HEK293T (cell line): ENCODE data around the gene STX5.

ENCODE experiments used
- CTCF ChIA-PET: fragments of 350-600 bp; formaldehyde crosslinking; extraction: SDS; loops from one replicate; lab custom pipeline; 2021; ENCODE audit warnings: antibody characterized with exemption, inconsistent platforms; lab: Yijun Ruan, JAX
- POLR2A ChIA-PET: fragments of 350-600 bp; formaldehyde crosslinking; extraction: SDS; loops from one replicate; lab custom pipeline; 2020; ENCODE audit warnings: antibody characterized with exemption, inconsistent platforms; lab: Yijun Ruan, JAX
- DNase-seq: peaks from one replicate; pipeline ENCODE4 v3.0.0; 2012; ENCODE audit warnings: mixed read lengths; ENCODE audit errors: extremely low spot score
- ARNT ChIP-seq: fragments of 450-650 bp; IDR thresholded peaks from 2 replicates; pipeline ENCODE4 v1.6.1; 2017; ENCODE audit warnings: mild to moderate bottlenecking
- BHLHE40 ChIP-seq: fragments of 450-650 bp; IDR thresholded peaks from 2 replicates; pipeline ENCODE4 v1.6.1; 2016; ENCODE audit warnings: mild to moderate bottlenecking, moderate library complexity, borderline replicate concordance
- CTBP1 ChIP-seq: fragments of 450-650 bp; IDR thresholded peaks from 2 replicates; pipeline ENCODE4 v1.6.1; 2016; ENCODE audit warnings: borderline replicate concordance
- ELF4 ChIP-seq: fragments of 450-650 bp; IDR thresholded peaks from 2 replicates; pipeline ENCODE4 v1.6.1; 2017; ENCODE audit warnings: antibody characterized with exemption
- FOXA1 ChIP-seq: fragments of 450-650 bp; IDR thresholded peaks from 2 replicates; pipeline ENCODE4 v1.6.1; 2016; ENCODE audit warnings: mild to moderate bottlenecking
- FOXK2 ChIP-seq: fragments of 450-650 bp; IDR thresholded peaks from 2 replicates; pipeline ENCODE4 v1.6.1; 2016; ENCODE audit warnings: mild to moderate bottlenecking
- FOXM1 ChIP-seq: fragments of 450-650 bp; IDR thresholded peaks from 2 replicates; pipeline ENCODE4 v1.6.1; 2017; ENCODE audit warnings: mild to moderate bottlenecking, borderline replicate concordance
- HDGF ChIP-seq: fragments of 450-650 bp; IDR thresholded peaks from 2 replicates; pipeline ENCODE4 v1.6.1; 2017; ENCODE audit warnings: antibody characterized with exemption, borderline replicate concordance
- L3MBTL2 ChIP-seq: fragments of 450-650 bp; conservative IDR thresholded peaks from 2 replicates; pipeline ENCODE4 v1.6.1; 2016; ENCODE audit warnings: mild to moderate bottlenecking
- LEF1 ChIP-seq: fragments of 450-650 bp; IDR thresholded peaks from 2 replicates; pipeline ENCODE4 v1.6.1; 2017; ENCODE audit warnings: mild to moderate bottlenecking, borderline replicate concordance
- NFRKB ChIP-seq: fragments of 450-650 bp; IDR thresholded peaks from 2 replicates; pipeline ENCODE4 v1.6.1; 2016; ENCODE audit warnings: mild to moderate bottlenecking, moderate library complexity
- SP1 ChIP-seq: fragments of 450-650 bp; IDR thresholded peaks from 2 replicates; pipeline ENCODE4 v1.6.1; 2017
- SUZ12 ChIP-seq: fragments of 450-650 bp; IDR thresholded peaks from 2 replicates; pipeline ENCODE4 v1.6.1; 2016; ENCODE audit warnings: mild to moderate bottlenecking
- TARDBP ChIP-seq: fragments of 450-650 bp; IDR thresholded peaks from 2 replicates; pipeline ENCODE4 v1.6.1; 2016
- ZNF384 ChIP-seq: fragments of 450-650 bp; IDR thresholded peaks from 2 replicates; pipeline ENCODE4 v1.6.1; 2016
- TF ChIP-seq, protein P1 (sequence below): fragments of 450-650 bp; IDR thresholded peaks from 2 replicates; pipeline ENCODE4 v1.6.1; 2016

Gene STX5

DNA sequence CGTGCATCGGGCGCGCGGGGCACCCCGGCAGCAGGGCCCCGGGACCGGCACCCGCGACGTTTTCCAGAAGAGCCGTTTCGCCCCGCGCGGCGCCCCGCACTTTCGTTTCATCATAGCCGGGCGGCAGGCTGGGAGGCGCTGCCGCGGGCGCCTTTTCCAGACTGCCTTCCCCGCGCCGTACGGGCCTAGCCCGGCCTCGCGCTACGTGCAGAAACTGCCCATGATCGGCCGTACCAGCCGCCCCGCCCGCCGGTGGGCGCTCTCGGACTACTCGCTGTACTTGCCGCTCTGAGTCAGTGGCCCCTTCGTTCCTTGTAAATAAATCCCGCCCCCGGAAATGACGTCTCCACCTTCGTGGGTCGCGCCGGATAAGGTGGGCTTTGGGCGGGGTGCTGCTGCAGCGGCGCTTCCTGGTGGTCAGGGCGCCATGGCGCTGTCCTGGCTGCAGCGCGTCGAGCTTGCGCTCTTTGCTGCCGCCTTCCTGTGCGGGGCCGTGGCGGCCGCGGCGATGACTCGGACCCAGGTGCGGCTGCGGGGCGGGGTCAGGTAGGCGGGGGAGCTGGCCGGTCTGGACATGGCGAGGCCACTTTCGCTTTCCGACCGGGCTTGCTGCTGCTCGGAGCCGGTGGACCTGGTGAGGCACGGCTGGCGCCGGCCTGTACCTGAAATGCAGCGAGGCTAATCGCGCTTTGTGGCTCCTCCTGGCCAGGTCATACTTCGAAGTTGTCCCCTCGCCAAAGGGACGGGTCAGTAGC is 44.7 kb downstream of the STX5 start, which contains the start of gene TMEM179B:
TMEM179B (plus strand) TSS at position 398 of the 755 bp plus-strand sequence; CDS start at position 428, 30 bp downstream.
- TF ChIP-seq ELF4: peak; percentile 81
- TF ChIP-seq FOXM1: 0 out of 2 replicates have a peak, but pooled peaks have one; percentile 4
- peak; percentile 72 for TF ChIP-seq L3MBTL2
- TF ChIP-seq SP1: no peak
- peak; percentile 91 for DNase-seq
- POLR2A ChIA-PET: interaction anchor here (0.5 to 8.8 kb wide), 24 partner anchors 9 to 165 kb away, joined by 3 to 144 read pairs (median 6); partner anchors contain the start of genes B3GAT3, C11orf98, CSKMT and HNRNPUL2
- CTCF ChIA-PET: interaction anchor here (0.5 to 2.0 kb wide), 25 partner anchors 10 to 1140 kb away, joined by 3 to 22 read pairs (median 5); partner anchors contain the start of genes BSCL2, GNG3, HNRNPUL2 and STX5

DNA sequence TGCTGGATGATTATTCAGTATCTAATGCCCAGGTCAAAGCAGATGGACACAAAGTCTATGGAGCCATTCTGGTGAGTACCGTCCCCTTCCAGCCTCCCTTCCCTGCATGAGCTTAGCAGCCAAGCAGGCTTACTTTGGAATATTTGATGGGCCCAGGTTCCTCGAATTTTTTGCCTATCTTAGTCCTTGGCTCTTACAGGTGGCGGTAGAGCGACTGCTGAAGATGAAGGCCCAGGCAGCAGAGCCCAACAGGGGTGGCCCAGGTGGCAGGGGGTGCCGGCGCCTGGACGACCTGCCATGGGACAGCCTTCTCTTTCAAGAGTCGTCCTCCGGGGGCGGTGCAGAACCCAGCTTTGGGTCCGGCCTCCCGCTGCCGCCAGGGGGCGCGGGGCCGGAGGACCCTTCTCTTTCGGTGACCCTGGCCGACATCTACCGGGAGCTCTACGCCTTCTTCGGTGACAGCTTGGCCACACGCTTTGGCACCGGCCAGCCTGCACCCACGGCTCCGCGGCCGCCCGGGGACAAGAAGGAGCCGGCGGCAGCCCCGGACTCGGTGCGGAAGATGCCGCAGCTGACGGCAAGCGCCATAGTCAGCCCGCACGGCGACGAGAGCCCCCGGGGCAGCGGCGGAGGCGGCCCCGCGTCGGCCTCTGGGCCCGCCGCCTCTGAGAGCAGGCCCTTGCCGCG is 45.4 kb downstream of the STX5 start:
- ChIA-PET POLR2A (interaction anchor here (0.7 to 8.8 kb wide), 24 partner anchors 9 to 165 kb away, joined by 3 to 144 read pairs (median 6); partner anchors contain the start of genes B3GAT3, C11orf98, CSKMT and HNRNPUL2), CTCF (interaction anchor here (0.5 to 2.0 kb wide), 22 partner anchors 10 to 244 kb away, joined by 3 to 22 read pairs (median 6); partner anchors contain the start of genes BSCL2, GNG3, HNRNPUL2 and SLC3A2)
- DNase-seq: peak; percentile 82
- 0 out of 2 replicates have a peak, but pooled peaks have one; percentile 20 for TF ChIP-seq HDGF
- no peak for TF ChIP-seq FOXA1
- TF ChIP-seq LEF1: peak; percentile 93

DNA sequence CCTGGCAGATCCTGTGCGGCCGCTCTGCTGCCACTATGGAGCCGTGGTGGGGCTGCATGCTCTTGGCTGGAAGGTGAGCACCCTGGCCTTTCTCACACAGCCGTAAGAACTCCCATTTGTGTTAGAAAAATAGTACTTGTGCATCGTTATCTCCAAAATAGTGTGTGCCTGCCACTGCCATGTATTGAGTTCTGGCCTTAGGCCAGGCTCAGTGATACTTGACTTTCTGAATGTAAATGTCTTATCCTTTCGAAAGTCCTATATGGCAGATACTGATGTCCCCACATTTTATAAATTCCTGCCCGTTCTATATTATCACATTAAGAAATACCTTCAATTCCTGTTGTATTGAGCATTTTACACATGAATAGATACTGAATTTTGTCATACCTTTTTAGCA is 49.1 kb downstream of the STX5 start:
- no peak for TF ChIP-seq SUZ12
- TF ChIP-seq ARNT: no peak
- no peak for TF ChIP-seq HDGF
- no peak for TF ChIP-seq FOXK2
- TF ChIP-seq SP1: no peak
- TF ChIP-seq BHLHE40: no peak
- no peak for TF ChIP-seq NFRKB
- TF ChIP-seq ZNF384: no peak
- no peak for TF ChIP-seq ELF4
- TF ChIP-seq FOXA1: no peak
- CTCF ChIA-PET: interaction anchor here (0.7 kb wide), 1 partner anchor 68 kb away, joined by 4 read pairs; no protein-coding TSS in a partner anchor
- POLR2A ChIA-PET: no interaction called here
- DNase-seq: no peak

DNA sequence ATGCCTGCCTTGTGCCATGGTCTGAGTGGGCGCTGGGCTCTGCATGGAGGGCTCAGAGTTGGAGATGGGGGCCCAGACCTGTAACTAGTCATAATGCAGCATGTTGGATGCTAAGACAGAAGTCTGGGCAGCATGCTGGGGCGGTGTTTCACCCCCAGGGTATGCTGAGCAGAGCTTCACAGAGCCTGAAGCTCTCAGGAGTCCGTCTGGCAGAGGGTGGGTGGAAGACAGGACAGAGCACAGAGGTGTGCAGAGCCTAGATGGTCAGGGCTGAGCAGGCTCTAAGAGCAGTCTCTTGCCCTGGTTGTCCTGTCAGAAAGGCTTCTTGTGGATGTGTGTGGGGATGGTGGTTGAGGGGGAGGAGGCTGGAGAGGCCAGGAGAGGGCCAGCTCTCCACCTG is 53.4 kb downstream of the STX5 start:
- POLR2A ChIA-PET: interaction anchor here (1.1 kb wide), 1 partner anchor 9 kb away, joined by 5 read pairs; the partner anchor contains the start of gene TMEM179B
- no peak for DNase-seq
- CTCF ChIA-PET: no interaction called here
- TF ChIP-seq ARNT (no peak), ELF4 (no peak), CTBP1 (no peak), LEF1 (no peak), L3MBTL2 (no peak), FOXM1 (no peak), FOXA1 (no peak), SP1 (no peak), BHLHE40 (no peak), ZNF384 (no peak), FOXK2 (no peak), HDGF (no peak), SUZ12 (no peak), NFRKB (no peak), TARDBP (no peak)
- TF ChIP-seq, protein P1, sequence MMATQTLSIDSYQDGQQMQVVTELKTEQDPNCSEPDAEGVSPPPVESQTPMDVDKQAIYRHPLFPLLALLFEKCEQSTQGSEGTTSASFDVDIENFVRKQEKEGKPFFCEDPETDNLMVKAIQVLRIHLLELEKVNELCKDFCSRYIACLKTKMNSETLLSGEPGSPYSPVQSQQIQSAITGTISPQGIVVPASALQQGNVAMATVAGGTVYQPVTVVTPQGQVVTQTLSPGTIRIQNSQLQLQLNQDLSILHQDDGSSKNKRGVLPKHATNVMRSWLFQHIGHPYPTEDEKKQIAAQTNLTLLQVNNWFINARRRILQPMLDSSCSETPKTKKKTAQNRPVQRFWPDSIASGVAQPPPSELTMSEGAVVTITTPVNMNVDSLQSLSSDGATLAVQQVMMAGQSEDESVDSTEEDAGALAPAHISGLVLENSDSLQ: no peak

DNA sequence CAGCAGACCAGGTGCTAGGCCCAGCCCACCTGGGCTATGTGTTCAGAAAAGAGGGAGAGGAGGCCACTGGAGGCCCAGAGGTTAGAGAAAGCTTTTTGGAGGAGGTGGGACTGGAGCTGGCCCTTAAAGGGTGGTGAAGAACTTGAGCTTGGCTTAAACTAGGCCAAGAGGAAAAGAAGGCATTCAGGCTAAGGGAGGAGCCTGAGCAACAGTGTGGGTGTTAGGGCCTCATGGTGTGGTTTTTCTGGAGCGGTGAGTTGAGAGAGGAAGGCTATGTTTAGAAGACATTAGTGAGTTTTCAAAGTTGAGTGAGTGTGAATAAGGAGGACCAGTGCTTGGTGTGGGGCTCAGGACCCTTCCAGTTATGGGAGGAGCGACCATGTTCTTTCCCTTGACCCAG is 54.5 kb downstream of the STX5 start:
- POLR2A ChIA-PET: interaction anchor here (0.7 to 1.0 kb wide), 2 partner anchors 9 to 79 kb away, joined by 3 to 6 read pairs; no protein-coding TSS in a partner anchor
- TF ChIP-seq FOXA1: no peak
- TF ChIP-seq HDGF: no peak
- TF ChIP-seq ARNT: no peak
- no peak for TF ChIP-seq NFRKB
- no peak for TF ChIP-seq SUZ12
- TF ChIP-seq TARDBP: no peak
- TF ChIP-seq CTBP1: no peak
- no peak for TF ChIP-seq FOXK2
- TF ChIP-seq ZNF384: no peak
- TF ChIP-seq, protein P1: no peak
- TF ChIP-seq BHLHE40: no peak
- TF ChIP-seq ELF4: no peak
- TF ChIP-seq L3MBTL2: no peak
- no peak for TF ChIP-seq SP1
- TF ChIP-seq LEF1: no peak
- no peak for TF ChIP-seq FOXM1
- no peak for DNase-seq
- CTCF ChIA-PET: no interaction called here

DNA sequence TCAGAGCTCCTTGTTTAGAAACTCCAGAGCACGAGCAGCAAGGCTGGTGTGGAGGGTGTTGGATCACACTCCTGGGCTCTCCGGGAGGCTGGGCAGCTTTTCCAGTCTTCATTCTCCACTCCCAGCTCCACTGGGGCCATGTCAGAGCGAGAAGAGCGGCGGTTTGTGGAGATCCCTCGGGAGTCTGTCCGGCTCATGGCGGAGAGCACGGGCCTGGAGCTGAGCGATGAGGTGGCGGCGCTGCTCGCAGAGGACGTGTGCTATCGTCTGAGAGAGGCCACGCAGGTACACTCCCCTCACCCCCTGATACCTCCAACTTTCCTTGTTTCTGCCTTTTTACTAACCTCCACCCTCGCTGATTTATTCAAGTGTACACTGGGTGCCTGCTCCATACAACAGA is 56.2 kb downstream of the STX5 start:
- no peak for DNase-seq
- ChIA-PET CTCF (interaction anchor here (1.1 to 1.8 kb wide), 2 partner anchors 11 to 380 kb away, joined by 3 to 8 read pairs; no protein-coding TSS in a partner anchor), POLR2A (interaction anchor here (1.3 to 3.4 kb wide), 9 partner anchors 11 to 111 kb away, joined by 3 to 18 read pairs (median 6); partner anchors contain the start of genes C11orf98, CSKMT, HNRNPUL2 and TMEM179B)
- no peak for TF ChIP-seq SUZ12
- TF ChIP-seq L3MBTL2: no peak
- no peak for TF ChIP-seq ELF4
- TF ChIP-seq BHLHE40: no peak
- TF ChIP-seq, protein P1: no peak
- no peak for TF ChIP-seq FOXK2
- TF ChIP-seq ARNT: no peak
- no peak for TF ChIP-seq FOXA1
- no peak for TF ChIP-seq LEF1
- no peak for TF ChIP-seq NFRKB
- no peak for TF ChIP-seq SP1
- no peak for TF ChIP-seq ZNF384
- no peak for TF ChIP-seq CTBP1
- no peak for TF ChIP-seq HDGF
- no peak for TF ChIP-seq FOXM1
- TF ChIP-seq TARDBP: no peak
